H9 (cell line): Measurements from ENCODE around the gene RASSF5. TPM values are rescaled to one million over a fixed set of nuclear protein-coding genes. Genes with fewer than 3 reads are reported as not detected.

Source experiments
- DNase-seq: peaks from one replicate; pipeline ENCODE4 v3.0.0-alpha.2; 2017
- H2AFZ ChIP-seq: one replicate; pipeline ENCODE4 v1.6.1; 2013; ENCODE audit warnings: mild to moderate bottlenecking, low read length, control low read depth, moderate library complexity
- H2AK5ac ChIP-seq: 2 replicates; pipeline ENCODE4 v1.6.1; 2013; ENCODE audit warnings: low read length, control low read depth, mixed read lengths; ENCODE audit not compliant: insufficient read length
- H2BK120ac ChIP-seq: one replicate; pipeline ENCODE4 v1.6.1; 2013; ENCODE audit warnings: low read depth, mild to moderate bottlenecking, low read length, control low read depth, inconsistent platforms; ENCODE audit not compliant: poor library complexity, severe bottlenecking
- H2BK12ac ChIP-seq: 2 replicates; pipeline ENCODE4 v1.6.1; 2013; ENCODE audit warnings: low read length, control low read depth, mixed read lengths, low read depth; ENCODE audit not compliant: insufficient read length
- H2BK15ac ChIP-seq: 2 replicates; pipeline ENCODE4 v1.6.1; 2013; ENCODE audit warnings: low read depth, low read length, control low read depth
- H2BK20ac ChIP-seq: one replicate; pipeline ENCODE4 v1.6.1; 2013; ENCODE audit warnings: low read depth, mild to moderate bottlenecking, low read length, control low read depth, inconsistent platforms; ENCODE audit not compliant: poor library complexity, severe bottlenecking
- H2BK5ac ChIP-seq: 2 replicates; pipeline ENCODE4 v1.6.1; 2013; ENCODE audit warnings: low read length, control low read depth, mixed read lengths; ENCODE audit not compliant: insufficient read length
- H3K14ac ChIP-seq: 2 replicates; pipeline ENCODE4 v1.6.1; 2013; ENCODE audit warnings: low read length, control low read depth; ENCODE audit not compliant: insufficient read depth
- H3K18ac ChIP-seq: 2 replicates; pipeline ENCODE4 v1.6.1; 2013; ENCODE audit warnings: low read depth, mild to moderate bottlenecking, mixed read lengths, low read length, control low read depth; ENCODE audit not compliant: insufficient read length
- H3K23ac ChIP-seq: 2 replicates; pipeline ENCODE4 v1.6.1; 2013; ENCODE audit warnings: low read length, control low read depth, mixed read lengths, low read depth; ENCODE audit not compliant: insufficient read length
- H3K23me2 ChIP-seq: 2 replicates; pipeline ENCODE4 v1.6.1; 2013; ENCODE audit warnings: low read depth, mild to moderate bottlenecking, mixed read lengths, low read length, control low read depth; ENCODE audit not compliant: insufficient read length, poor library complexity, severe bottlenecking
- H3K27ac ChIP-seq: 2 replicates; pipeline ENCODE4 v1.5.1; 2013; ENCODE audit warnings: low read length, control low read depth, mixed read lengths, low read depth; ENCODE audit not compliant: insufficient read length
- H3K27me3 ChIP-seq: 2 replicates; pipeline ENCODE4 v1.6.1; 2013; ENCODE audit warnings: low read length, control low read depth, inconsistent platforms; ENCODE audit not compliant: insufficient read depth
- H3K4ac ChIP-seq: 2 replicates; pipeline ENCODE4 v1.6.1; 2013; ENCODE audit warnings: low read depth, mild to moderate bottlenecking, control low read depth, inconsistent platforms, low read length, moderate library complexity
- H3K4me1 ChIP-seq: 2 replicates; pipeline ENCODE4 v1.6.1; 2013; ENCODE audit warnings: low read length, control low read depth, inconsistent platforms; ENCODE audit not compliant: insufficient read depth
- H3K4me2 ChIP-seq: 2 replicates; pipeline ENCODE4 v1.6.1; 2013; ENCODE audit warnings: low read length, control low read depth, mixed read lengths; ENCODE audit not compliant: insufficient read length, insufficient read depth
- H3K56ac ChIP-seq: 2 replicates; pipeline ENCODE4 v1.6.1; 2013; ENCODE audit warnings: low read depth, mild to moderate bottlenecking, mixed read lengths, low read length, control low read depth; ENCODE audit not compliant: insufficient read length
- H3K79me1 ChIP-seq: 2 replicates; pipeline ENCODE4 v1.6.1; 2013; ENCODE audit warnings: low read depth, mild to moderate bottlenecking, moderate library complexity, low read length, control low read depth, inconsistent platforms; ENCODE audit not compliant: insufficient read depth, poor library complexity, severe bottlenecking
- H3K79me2 ChIP-seq: 2 replicates; pipeline ENCODE4 v1.6.1; 2013; ENCODE audit warnings: low read length, control low read depth, inconsistent platforms; ENCODE audit not compliant: insufficient read depth
- H3K9ac ChIP-seq: 2 replicates; pipeline ENCODE4 v1.6.1; 2013; ENCODE audit warnings: low read length, control low read depth, mixed read lengths; ENCODE audit not compliant: insufficient read length; ENCODE audit errors: extremely low read depth
- H3K9me3 ChIP-seq: one replicate; pipeline ENCODE4 v1.6.1; 2013; ENCODE audit warnings: low read depth, low read length, inconsistent platforms; ENCODE audit not compliant: control insufficient read depth
- H3T11ph ChIP-seq: one replicate; pipeline ENCODE4 v1.6.1; 2013; ENCODE audit warnings: mild to moderate bottlenecking, low read length, control low read depth, inconsistent platforms
- H4K20me1 ChIP-seq: one replicate; pipeline ENCODE4 v1.6.1; 2013; ENCODE audit not compliant: control insufficient read depth, insufficient read length, insufficient read depth
- H4K5ac ChIP-seq: 2 replicates; pipeline ENCODE4 v1.6.1; 2013; ENCODE audit warnings: low read depth, mild to moderate bottlenecking, mixed read lengths, low read length, control low read depth; ENCODE audit not compliant: insufficient read length
- H4K8ac ChIP-seq: replicated peaks from 2 replicates; pipeline ENCODE4 v1.6.1; 2013; ENCODE audit warnings: low read length, control low read depth, mixed read lengths, low read depth; ENCODE audit not compliant: insufficient read length
- H4K91ac ChIP-seq: 2 replicates; pipeline ENCODE4 v1.6.1; 2013; ENCODE audit warnings: low read depth, mild to moderate bottlenecking, moderate library complexity, mixed read lengths, low read length, control low read depth; ENCODE audit not compliant: insufficient read length
- H3K27ac Mint-ChIP-seq, 3 experiments: 2 replicates in 2 of 3; 3 replicates in 1 of 3; pipeline ENCODE4 v1.8.0; 2020 to 2021; ENCODE audit warnings: mixed read lengths in 3 of 3, mild to moderate bottlenecking in 1 of 3, moderate library complexity in 1 of 3
- H3K27me3 Mint-ChIP-seq: 2 replicates; pipeline ENCODE4 v1.8.0; 2021; ENCODE audit warnings: low read depth, mild to moderate bottlenecking, moderate library complexity, mixed read lengths
- H3K36me3 Mint-ChIP-seq, 3 experiments: 2 replicates in 2 of 3; 3 replicates in 1 of 3; pipeline ENCODE4 v1.8.0; 2020 to 2021; ENCODE audit warnings: low read depth in 3 of 3, mixed read lengths in 3 of 3; ENCODE audit not compliant: insufficient read depth in 1 of 3
- H3K4me1 Mint-ChIP-seq, 2 experiments: 2 replicates each; pipeline ENCODE4 v1.8.0; 2020; ENCODE audit warnings: mixed read lengths in 2 of 2
- H3K4me3 Mint-ChIP-seq, 2 experiments: 2 replicates in 1 of 2; 3 replicates in 1 of 2; pipeline ENCODE4 v1.8.0; 2020 to 2021; ENCODE audit warnings: mild to moderate bottlenecking in 2 of 2, mixed read lengths in 2 of 2, moderate library complexity in 1 of 2
- H3K9me3 Mint-ChIP-seq, 2 experiments: 2 replicates in 1 of 2; 3 replicates in 1 of 2; pipeline ENCODE4 v1.8.0; 2020; ENCODE audit warnings: mild to moderate bottlenecking in 2 of 2, mixed read lengths in 2 of 2, moderate library complexity in 1 of 2
- WGBS: extraction: QIAGEN DNeasy Blood & Tissue Kit; methylation state at CpG from one replicate; pipeline ENCODE4 v1.1.7; 2013; ENCODE audit warnings: missing lambda C conversion rate, low lambda C conversion rate, mixed read lengths; ENCODE audit not compliant: insufficient read length; ENCODE audit errors: extremely low coverage; 5-methylcytosine and 5-hydroxymethylcytosine counted together
- total RNA-seq: library from RNA; stranded (reverse); gene quantifications from 2 replicates; pipeline ENCODE4 v1.2.1, GENCODE V29; 2021
- TF ChIP-seq, protein P1 (sequence below): fragments of 200-600 bp; sonication (generic); conservative IDR thresholded peaks from 3 replicates; pipeline ENCODE4 v1.8.0; 2021; ENCODE audit warnings: antibody characterized with exemption, mild to moderate bottlenecking

Gene RASSF5
- total RNA-seq, 1 experiment from 2014 or later: 0.50 TPM

DNA sequence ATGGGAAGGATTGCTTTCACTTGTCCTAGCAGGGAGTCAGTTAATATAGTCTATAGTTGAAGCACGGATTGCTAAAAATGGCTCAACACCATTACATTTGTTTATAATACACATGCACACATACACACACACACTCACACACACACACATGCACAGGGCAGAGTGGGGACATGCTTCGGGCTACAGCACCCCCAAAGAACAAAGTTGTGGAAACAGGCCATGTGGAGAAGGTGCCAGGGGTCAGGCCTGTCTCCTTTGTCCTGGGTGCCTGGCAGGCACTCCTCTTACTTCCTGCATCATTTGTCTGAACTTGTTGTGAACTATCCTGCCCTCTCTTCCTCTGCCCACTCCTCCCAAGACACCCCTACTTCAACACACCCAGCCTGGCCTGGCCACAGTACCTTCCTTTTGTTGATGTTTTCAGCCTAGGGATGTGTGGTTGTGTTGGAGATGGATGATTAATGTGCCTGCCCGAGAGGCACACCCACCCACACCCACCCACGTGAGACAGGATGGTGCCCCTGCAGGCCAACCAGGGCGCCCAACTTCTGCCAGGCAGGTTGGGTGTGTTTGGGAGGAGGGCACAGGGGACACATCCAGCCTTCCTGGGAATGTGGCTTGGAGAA is 17.5 kb downstream of the RASSF5 start:
- H4K20me1 ChIP-seq: no peaks in the 10 kb centered on the region
- TF ChIP-seq, protein P1, sequence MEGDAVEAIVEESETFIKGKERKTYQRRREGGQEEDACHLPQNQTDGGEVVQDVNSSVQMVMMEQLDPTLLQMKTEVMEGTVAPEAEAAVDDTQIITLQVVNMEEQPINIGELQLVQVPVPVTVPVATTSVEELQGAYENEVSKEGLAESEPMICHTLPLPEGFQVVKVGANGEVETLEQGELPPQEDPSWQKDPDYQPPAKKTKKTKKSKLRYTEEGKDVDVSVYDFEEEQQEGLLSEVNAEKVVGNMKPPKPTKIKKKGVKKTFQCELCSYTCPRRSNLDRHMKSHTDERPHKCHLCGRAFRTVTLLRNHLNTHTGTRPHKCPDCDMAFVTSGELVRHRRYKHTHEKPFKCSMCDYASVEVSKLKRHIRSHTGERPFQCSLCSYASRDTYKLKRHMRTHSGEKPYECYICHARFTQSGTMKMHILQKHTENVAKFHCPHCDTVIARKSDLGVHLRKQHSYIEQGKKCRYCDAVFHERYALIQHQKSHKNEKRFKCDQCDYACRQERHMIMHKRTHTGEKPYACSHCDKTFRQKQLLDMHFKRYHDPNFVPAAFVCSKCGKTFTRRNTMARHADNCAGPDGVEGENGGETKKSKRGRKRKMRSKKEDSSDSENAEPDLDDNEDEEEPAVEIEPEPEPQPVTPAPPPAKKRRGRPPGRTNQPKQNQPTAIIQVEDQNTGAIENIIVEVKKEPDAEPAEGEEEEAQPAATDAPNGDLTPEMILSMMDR: no peak
- H3K9me3 Mint-ChIP-seq: no peaks in the 10 kb centered on the region
- H2BK5ac ChIP-seq: no peak overlapping the region
- no peak overlapping the region for H3K14ac ChIP-seq
- no peak overlapping the region for H2AFZ ChIP-seq
- no peak overlapping the region for H3K4me2 ChIP-seq
- no peak overlapping the region for H2BK120ac ChIP-seq
- H3K18ac ChIP-seq: no peak overlapping the region
- H3K9ac ChIP-seq: no peak overlapping the region
- DNase-seq: no peak
- H3K56ac ChIP-seq: no peak overlapping the region
- H3K9me3 ChIP-seq: no peaks in the 10 kb centered on the region
- H3K79me1 ChIP-seq: no peaks in the 10 kb centered on the region
- no peak overlapping the region for H3K23ac ChIP-seq
- H3K36me3 Mint-ChIP-seq: no peaks in the 10 kb centered on the region
- H2AK5ac ChIP-seq: no peak overlapping the region
- no peak overlapping the region for H2BK12ac ChIP-seq
- H3K4me1 ChIP-seq: no peaks in the 10 kb centered on the region
- no peak overlapping the region for H3K4ac ChIP-seq
- no peak overlapping the region for H4K5ac ChIP-seq
- H4K91ac ChIP-seq: no peak overlapping the region
- no peak overlapping the region for H3K4me3 Mint-ChIP-seq
- H2BK15ac ChIP-seq: no peak overlapping the region
- H3K4me1 Mint-ChIP-seq: no peaks in the 10 kb centered on the region
- no peaks in the 10 kb centered on the region for H3K79me2 ChIP-seq
- no peak overlapping the region for H3T11ph ChIP-seq
- H3K27me3 Mint-ChIP-seq: peaks cover 7% of the 10 kb centered on the region; the same call in 1 of the 2 replicates
- H3K23me2 ChIP-seq: no peaks in the 10 kb centered on the region
- no peak overlapping the region; a peak in 1 of 7 replicates for H3K27ac Mint-ChIP-seq
- no peaks in the 10 kb centered on the region for H3K27me3 ChIP-seq
- no peak overlapping the region for H4K8ac ChIP-seq
- no peak overlapping the region for H2BK20ac ChIP-seq
- H3K27ac ChIP-seq: no peak overlapping the region
- WGBS: no CpG with 5 or more reads among the region's 5 CpGs
